ENCODE results near the gene PLA2G4E. TPM values are rescaled to one million over a fixed set of nuclear protein-coding genes. Genes with fewer than 3 reads are reported as not detected.

PLA2G4E gene
- total and polyA plus RNA-seq, 2 of the 13 experiments (the other 11 are each of a cell fraction or from before 2014, with no cell fraction given) = not detected

DNA sequence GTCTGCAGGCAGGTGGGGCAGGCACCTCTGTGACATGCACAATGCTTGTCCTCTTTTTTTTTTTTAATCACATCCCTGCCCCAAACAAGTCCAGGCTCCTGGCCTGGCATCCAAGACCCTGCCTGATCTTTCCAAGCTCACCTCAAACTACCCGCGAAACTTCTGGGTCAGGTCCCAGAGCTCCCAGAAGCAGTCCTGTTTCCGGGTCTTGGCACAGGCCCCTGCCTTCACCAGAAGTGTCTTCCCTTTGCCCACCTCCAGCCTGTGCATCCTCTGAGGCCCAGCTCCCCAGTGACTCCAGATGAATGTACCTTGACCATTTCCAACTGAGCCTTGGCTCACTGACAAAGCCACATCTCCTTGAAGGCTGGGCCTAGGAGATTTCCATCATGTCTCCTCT is 23.0 kb downstream of the PLA2G4E start (continued):
- TF ChIP-seq THAP9 (CRISPR knock-in tag; IDR thresholded peaks at IDR 0.05; ENCODE audit: borderline replicate concordance) (no peak), STAG1 (CRISPR knock-in tag; IDR thresholded peaks at IDR 0.05) (no peak), ERF (CRISPR knock-in tag; IDR thresholded peaks at IDR 0.05) (no peak)
- TF ChIP-seq, protein P1, sequence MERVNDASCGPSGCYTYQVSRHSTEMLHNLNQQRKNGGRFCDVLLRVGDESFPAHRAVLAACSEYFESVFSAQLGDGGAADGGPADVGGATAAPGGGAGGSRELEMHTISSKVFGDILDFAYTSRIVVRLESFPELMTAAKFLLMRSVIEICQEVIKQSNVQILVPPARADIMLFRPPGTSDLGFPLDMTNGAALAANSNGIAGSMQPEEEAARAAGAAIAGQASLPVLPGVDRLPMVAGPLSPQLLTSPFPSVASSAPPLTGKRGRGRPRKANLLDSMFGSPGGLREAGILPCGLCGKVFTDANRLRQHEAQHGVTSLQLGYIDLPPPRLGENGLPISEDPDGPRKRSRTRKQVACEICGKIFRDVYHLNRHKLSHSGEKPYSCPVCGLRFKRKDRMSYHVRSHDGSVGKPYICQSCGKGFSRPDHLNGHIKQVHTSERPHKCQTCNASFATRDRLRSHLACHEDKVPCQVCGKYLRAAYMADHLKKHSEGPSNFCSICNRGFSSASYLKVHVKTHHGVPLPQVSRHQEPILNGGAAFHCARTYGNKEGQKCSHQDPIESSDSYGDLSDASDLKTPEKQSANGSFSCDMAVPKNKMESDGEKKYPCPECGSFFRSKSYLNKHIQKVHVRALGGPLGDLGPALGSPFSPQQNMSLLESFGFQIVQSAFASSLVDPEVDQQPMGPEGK (CRISPR knock-in tag; IDR thresholded peaks at IDR 0.05) = no peak

DNA sequence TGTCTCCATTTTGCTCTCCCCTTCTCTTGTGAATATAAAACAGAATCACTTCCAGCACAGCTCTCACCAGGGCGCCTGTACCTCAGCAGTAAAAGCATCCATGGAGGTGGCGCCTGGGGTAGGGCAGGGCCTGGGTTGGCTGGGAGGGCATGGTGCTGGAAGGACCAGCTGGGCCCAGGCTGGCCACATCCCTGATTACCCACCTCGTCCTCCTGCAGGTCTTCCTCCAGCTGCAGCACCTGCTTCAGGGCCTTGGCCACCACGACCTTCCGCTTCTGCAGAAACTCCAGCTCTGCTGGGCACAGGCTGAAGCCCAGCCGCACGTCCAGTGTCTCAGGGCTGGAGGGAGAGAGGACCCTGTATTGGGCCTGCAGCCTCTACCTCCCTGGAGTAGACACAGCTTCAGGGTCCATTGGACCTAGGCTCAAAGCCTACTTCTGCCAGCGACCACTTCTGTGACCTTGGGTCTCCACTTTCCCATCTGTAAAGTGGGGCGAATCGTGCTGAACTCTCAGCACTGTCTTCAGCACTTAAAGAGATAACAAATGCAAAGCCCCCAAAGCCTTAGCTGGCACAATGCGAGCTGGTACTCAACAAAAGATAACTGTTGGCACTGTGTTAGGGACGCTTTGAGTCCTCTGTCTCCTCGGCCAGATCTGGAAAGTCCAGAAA is 23.8 kb downstream of the PLA2G4E start:
- POLR2A ChIA-PET = no interaction called here
- TF ChIP-seq ZBTB25 (CRISPR knock-in tag; IDR thresholded peaks at IDR 0.05) (no peak), ZNF20 (CRISPR knock-in tag; IDR thresholded peaks at IDR 0.05) (no peak), CREB1 (IDR thresholded peaks at IDR 0.05) (no peak), CREB1 (CRISPR knock-in tag; IDR thresholded peaks at IDR 0.05) (no peak), ZNF614 (CRISPR knock-in tag; IDR thresholded peaks at IDR 0.05; ENCODE audit: borderline replicate concordance) (no peak)
- TF ChIP-seq, protein P2, sequence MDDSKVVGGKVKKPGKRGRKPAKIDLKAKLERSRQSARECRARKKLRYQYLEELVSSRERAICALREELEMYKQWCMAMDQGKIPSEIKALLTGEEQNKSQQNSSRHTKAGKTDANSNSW (CRISPR knock-in tag; IDR thresholded peaks at IDR 0.05; ENCODE audit: borderline replicate concordance) = no peak
- TF ChIP-seq, protein P3, sequence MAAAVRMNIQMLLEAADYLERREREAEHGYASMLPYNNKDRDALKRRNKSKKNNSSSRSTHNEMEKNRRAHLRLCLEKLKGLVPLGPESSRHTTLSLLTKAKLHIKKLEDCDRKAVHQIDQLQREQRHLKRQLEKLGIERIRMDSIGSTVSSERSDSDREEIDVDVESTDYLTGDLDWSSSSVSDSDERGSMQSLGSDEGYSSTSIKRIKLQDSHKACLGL (CRISPR knock-in tag; IDR thresholded peaks at IDR 0.05) = no peak
- TF ChIP-seq, protein P4, sequence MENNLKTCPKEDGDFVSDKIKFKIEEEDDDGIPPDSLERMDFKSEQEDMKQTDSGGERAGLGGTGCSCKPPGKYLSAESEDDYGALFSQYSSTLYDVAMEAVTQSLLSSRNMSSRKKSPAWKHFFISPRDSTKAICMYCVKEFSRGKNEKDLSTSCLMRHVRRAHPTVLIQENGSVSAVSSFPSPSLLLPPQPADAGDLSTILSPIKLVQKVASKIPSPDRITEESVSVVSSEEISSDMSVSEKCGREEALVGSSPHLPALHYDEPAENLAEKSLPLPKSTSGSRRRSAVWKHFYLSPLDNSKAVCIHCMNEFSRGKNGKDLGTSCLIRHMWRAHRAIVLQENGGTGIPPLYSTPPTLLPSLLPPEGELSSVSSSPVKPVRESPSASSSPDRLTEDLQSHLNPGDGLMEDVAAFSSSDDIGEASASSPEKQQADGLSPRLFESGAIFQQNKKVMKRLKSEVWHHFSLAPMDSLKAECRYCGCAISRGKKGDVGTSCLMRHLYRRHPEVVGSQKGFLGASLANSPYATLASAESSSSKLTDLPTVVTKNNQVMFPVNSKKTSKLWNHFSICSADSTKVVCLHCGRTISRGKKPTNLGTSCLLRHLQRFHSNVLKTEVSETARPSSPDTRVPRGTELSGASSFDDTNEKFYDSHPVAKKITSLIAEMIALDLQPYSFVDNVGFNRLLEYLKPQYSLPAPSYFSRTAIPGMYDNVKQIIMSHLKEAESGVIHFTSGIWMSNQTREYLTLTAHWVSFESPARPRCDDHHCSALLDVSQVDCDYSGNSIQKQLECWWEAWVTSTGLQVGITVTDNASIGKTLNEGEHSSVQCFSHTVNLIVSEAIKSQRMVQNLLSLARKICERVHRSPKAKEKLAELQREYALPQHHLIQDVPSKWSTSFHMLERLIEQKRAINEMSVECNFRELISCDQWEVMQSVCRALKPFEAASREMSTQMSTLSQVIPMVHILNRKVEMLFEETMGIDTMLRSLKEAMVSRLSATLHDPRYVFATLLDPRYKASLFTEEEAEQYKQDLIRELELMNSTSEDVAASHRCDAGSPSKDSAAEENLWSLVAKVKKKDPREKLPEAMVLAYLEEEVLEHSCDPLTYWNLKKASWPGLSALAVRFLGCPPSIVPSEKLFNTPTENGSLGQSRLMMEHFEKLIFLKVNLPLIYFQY (CRISPR knock-in tag; IDR thresholded peaks at IDR 0.05; ENCODE audit: borderline replicate concordance) = no peak

More for the DNA sequence above, 23.8 kb downstream of the PLA2G4E start:
- Histone ChIP-seq H3K9me3 (ENCODE audit: low read length) (no peaks in the 10 kb centered on the region), H3K36me3 (replicated peaks in 1 of 2; ENCODE audit: control insufficient read depth in 1 of 2, insufficient read depth in 2 of 2, low read length in 2 of 2) (no peaks in the 10 kb centered on the region), H3K27ac (ENCODE audit: extremely low read length, insufficient read depth, low read length) (no peak overlapping the region), H3K9ac (ENCODE audit: insufficient read depth, low read depth, low read length) (no peak overlapping the region), H3K4me1 (ENCODE audit: insufficient read depth, low read length) (peaks cover 9% of the 10 kb centered on the region; the same call in 1 of the 2 replicates), H2AFZ (ENCODE audit: low read length) (no peak overlapping the region), H3K79me2 (ENCODE audit: insufficient read depth, low read length) (no peaks in the 10 kb centered on the region), H4K20me1 (ENCODE audit: insufficient read depth, low read length) (no peaks in the 10 kb centered on the region), H3K27me3 (ENCODE audit: control insufficient read depth in 1 of 2, insufficient read depth in 2 of 2, low read length in 2 of 2) (peaks cover 3 to 34% of the 10 kb centered on the region in 2 experiments; a peak in 3 of 5 replicates), H3K4me2 (ENCODE audit: low read depth, low read length) (no peak overlapping the region), H3K4me3 (replicated peaks in 1 of 3; ENCODE audit: insufficient read depth in 1 of 3, low read depth in 2 of 3, low read length in 3 of 3) (no peak overlapping the region)
- CTCF ChIA-PET (ENCODE audit: low intra/inter-chr PET ratio, low total read pairs) = no interaction called here
- 39% methylated on average over 8 of the region's 13 CpGs for WGBS (ENCODE audit: low lambda C conversion rate)
- no peak for DNase-seq (ENCODE audit: low spot score)
- intact Hi-C loops (cut with micrococcal nuclease; ENCODE audit: unreplicated experiment) (no loop called here), in situ Hi-C loops (cut with HindIII; ENCODE audit: extremely low pct_ligation_motif_present, low pct_unique_long_range_greater_than_20kb) (no loop called here)
- ATAC-seq = no peak
- BruUV-seq (replicated peaks) = no TSS peak
- FAIRE-seq = no peak

Measured in HepG2 (cell line).